ENCODE results near the gene GAGE13. TPM values are rescaled to one million over a fixed set of nuclear protein-coding genes. Genes with fewer than 3 reads are reported as not detected.
A peak's percentile ranks its signal among the peaks of the same experiment; 100 is the strongest.
"Not testable (repeated sequence)": the region's sequence is repeated elsewhere in the genome, so short reads cannot be mapped to it uniquely, and the experiment has no call there.

Gene GAGE13
- total RNA-seq (not detected in 2 replicates), polyA plus RNA-seq (not detected in 2 replicates), polyA minus RNA-seq (1.7 TPM in 1 of 2 replicates, not detected in the other), Bru-seq, nascent RNA (not detected), BruChase-seq, experiment 1, labeled RNA remaining after a 6-hour chase (not detected), BruChase-seq, experiment 2, labeled RNA remaining after a 2-hour chase (not detected)
- not detected in 2 replicates for polyA plus RNA-seq (2011; cell fraction: cytosol; rRNA removed)
- not detected in 2 replicates for polyA plus RNA-seq (2011; cell fraction: nucleus; rRNA removed)
- polyA plus RNA-seq (2012): not detected in 2 replicates
- polyA minus RNA-seq (2011; cell fraction: cytosol; rRNA and poly(A)+ RNA removed): not detected
- polyA minus RNA-seq (2011; cell fraction: nucleus; rRNA and poly(A)+ RNA removed): not detected in 2 replicates
- long read RNA-seq: 0 reads

- H3K27ac ChIP-seq (ENCODE audit: insufficient read depth, low read depth, low read length); H2AFZ ChIP-seq (ENCODE audit: low read depth, low read length); CTCF ChIA-PET; H3K4me1 ChIP-seq (ENCODE audit: control insufficient read depth, extremely low read depth, insufficient read depth, low read length); intact Hi-C loops (cut with micrococcal nuclease); H3K36me3 ChIP-seq (ENCODE audit: control insufficient read depth in 2 of 2, extremely low read depth in 1 of 2, insufficient read depth in 2 of 2, low read length in 2 of 2); H3K4me2 ChIP-seq (ENCODE audit: insufficient read depth, low read length); H3K79me2 ChIP-seq (ENCODE audit: control insufficient read depth, insufficient read depth, low read length); H4K20me1 ChIP-seq (replicated peaks; ENCODE audit: control insufficient read depth, extremely low read depth, insufficient read depth, low read length); DNase-seq (ENCODE audit: low read depth, low spot score); H3K9ac ChIP-seq (replicated peaks; ENCODE audit: extremely low read depth, insufficient read depth, low read length); dilution Hi-C loops (cut with MboI; ENCODE audit: extremely low pct_ligation_motif_present, low sequenced_read_pairs); H3K9me3 ChIP-seq (replicated peaks; ENCODE audit: control insufficient read depth, insufficient read depth, low read length); H3K9me1 ChIP-seq (replicated peaks; ENCODE audit: control insufficient read depth, extremely low read depth, insufficient read depth, low read length); BruUV-seq (replicated peaks); H3K27me3 ChIP-seq (ENCODE audit: control insufficient read depth in 2 of 2, insufficient read depth in 2 of 2, low read length in 2 of 2); H3K4me3 ChIP-seq (replicated peaks in 1 of 3; ENCODE audit: insufficient read depth in 1 of 3, low read depth in 1 of 3, low read length in 3 of 3); POLR2A ChIA-PET; FAIRE-seq: not testable (repeated sequence)
These were observed at the start of gene GAGE13 for GRCh38 chrX:49331282-49331681. Gene GAGE13, plus strand, starts transcription at chrX:49331582. Its CDS starts 1,156 bp downstream, at chrX:49332738.

GRCh38 chrX:49282647-49283011 lies 48.8 kb upstream of the GAGE13 start:
- TF ChIP-seq GATA2 (IDR thresholded peaks at IDR 0.05; ENCODE audit: insufficient read depth, insufficient read length, low read depth, low read length) (no peak), CTCF (IDR thresholded peaks at IDR 0.05; ENCODE audit: extremely low read depth in 1 of 2, insufficient read depth in 1 of 2, low read depth in 1 of 2, low read length in 2 of 2) (peak in 1 of 2 donors; percentile 4)
- Histone ChIP-seq H3K4me2 (ENCODE audit: insufficient read depth, low read length) (no peak overlapping the region), H3K79me2 (ENCODE audit: control insufficient read depth, insufficient read depth, low read length) (no peaks in the 10 kb centered on the region), H3K9ac (replicated peaks; ENCODE audit: extremely low read depth, insufficient read depth, low read length) (no peak overlapping the region), H3K27me3 (ENCODE audit: control insufficient read depth in 2 of 2, insufficient read depth in 2 of 2, low read length in 2 of 2) (no peaks in the 10 kb centered on the region), H3K4me3 (replicated peaks in 1 of 3; ENCODE audit: insufficient read depth in 1 of 3, low read depth in 1 of 3, low read length in 3 of 3) (no peak overlapping the region), H3K9me3 (replicated peaks; ENCODE audit: control insufficient read depth, insufficient read depth, low read length) (no peaks in the 10 kb centered on the region), H3K9me1 (replicated peaks; ENCODE audit: control insufficient read depth, extremely low read depth, insufficient read depth, low read length) (no peaks in the 10 kb centered on the region), H3K4me1 (ENCODE audit: control insufficient read depth, extremely low read depth, insufficient read depth, low read length) (no peaks in the 10 kb centered on the region), H3K36me3 (ENCODE audit: control insufficient read depth in 2 of 2, extremely low read depth in 1 of 2, insufficient read depth in 2 of 2, low read length in 2 of 2) (no peaks in the 10 kb centered on the region), H4K20me1 (replicated peaks; ENCODE audit: control insufficient read depth, extremely low read depth, insufficient read depth, low read length) (no peaks in the 10 kb centered on the region), H2AFZ (ENCODE audit: low read depth, low read length) (no peak overlapping the region), H3K27ac (ENCODE audit: insufficient read depth, low read depth, low read length) (no peak overlapping the region)
- intact Hi-C loops (cut with micrococcal nuclease) (no loop called here), dilution Hi-C loops (cut with MboI; ENCODE audit: extremely low pct_ligation_motif_present, low sequenced_read_pairs) (no loop called here)
- FAIRE-seq (no peak), DNase-seq (ENCODE audit: low read depth, low spot score) (no peak)
- CTCF ChIA-PET: no interaction called here
- POLR2A ChIA-PET: no interaction called here
- no TSS peak for BruUV-seq (replicated peaks)
